GM23248 (cell line): ENCODE measurements around the gene ZFAND2B. TPM values are rescaled to one million over a fixed set of nuclear protein-coding genes. Genes with fewer than 3 reads are reported as not detected.

ENCODE experiments used
- DNase-seq: peaks from one replicate; pipeline ENCODE4 v3.0.0-alpha.2; 2015
- H2AFZ ChIP-seq: fragments of 200-600 bp; sonication (generic); 2 replicates; pipeline ENCODE4 v1.6.1; 2016; ENCODE audit warnings: antibody characterized with exemption
- H3F3A ChIP-seq: fragments of 200-600 bp; sonication (generic); 2 replicates; pipeline ENCODE4 v1.6.1; 2016; ENCODE audit warnings: mild to moderate bottlenecking, antibody characterized with exemption, mixed run types; ENCODE audit not compliant: insufficient read depth
- H3K27ac ChIP-seq: fragments of 200-600 bp; sonication (generic); 2 replicates; pipeline ENCODE4 v1.5.1; 2016; ENCODE audit warnings: mild to moderate bottlenecking
- H3K27me3 ChIP-seq: fragments of 200-600 bp; sonication (generic); replicated peaks from 2 replicates; pipeline ENCODE4 v1.6.1; 2016; ENCODE audit warnings: mild to moderate bottlenecking; ENCODE audit not compliant: insufficient read depth
- H3K36me3 ChIP-seq: fragments of 200-600 bp; sonication (generic); 2 replicates; pipeline ENCODE4 v1.6.1; 2016; ENCODE audit warnings: low read depth, mild to moderate bottlenecking
- H3K4me1 ChIP-seq: fragments of 200-600 bp; sonication (generic); 2 replicates; pipeline ENCODE4 v1.6.1; 2016; ENCODE audit warnings: mild to moderate bottlenecking; ENCODE audit not compliant: insufficient read depth
- H3K4me2 ChIP-seq: fragments of 200-600 bp; sonication (generic); one replicate; pipeline ENCODE4 v1.6.1; 2016; ENCODE audit warnings: mild to moderate bottlenecking; ENCODE audit not compliant: unreplicated experiment
- H3K4me3 ChIP-seq: fragments of 200-600 bp; sonication (generic); 2 replicates; pipeline ENCODE4 v1.5.1; 2016; ENCODE audit warnings: mild to moderate bottlenecking
- H3K79me2 ChIP-seq: fragments of 200-600 bp; sonication (generic); 2 replicates; pipeline ENCODE4 v1.6.1; 2016; ENCODE audit warnings: mild to moderate bottlenecking; ENCODE audit not compliant: insufficient read depth
- H3K9ac ChIP-seq: fragments of 200-600 bp; sonication (generic); 2 replicates; pipeline ENCODE4 v1.6.1; 2016; ENCODE audit warnings: mild to moderate bottlenecking
- H3K9me2 ChIP-seq: fragments of 200-600 bp; sonication (generic); 2 replicates; pipeline ENCODE4 v1.6.1; 2016; ENCODE audit warnings: mixed run types, mild to moderate bottlenecking, moderate library complexity; ENCODE audit not compliant: insufficient read depth
- H3K9me3 ChIP-seq: fragments of 200-600 bp; sonication (generic); one replicate; pipeline ENCODE4 v1.6.1; 2017; ENCODE audit warnings: low read depth
- H4K20me1 ChIP-seq: fragments of 200-600 bp; sonication (generic); 2 replicates; pipeline ENCODE4 v1.6.0; 2016; ENCODE audit not compliant: insufficient read depth
- EZH2 ChIP-seq: fragments of 200-600 bp; sonication (generic); IDR thresholded peaks from 2 replicates; pipeline ENCODE4 v1.6.1; 2018; ENCODE audit warnings: antibody characterized with exemption, mild to moderate bottlenecking; ENCODE audit not compliant: insufficient read depth, poor library complexity, severe bottlenecking
- EZH2phosphoT487 ChIP-seq: fragments of 200-600 bp; sonication (generic); IDR thresholded peaks from 2 replicates; pipeline ENCODE4 v1.6.1; 2018; ENCODE audit warnings: antibody characterized with exemption, moderate library complexity, mild to moderate bottlenecking, low read depth; ENCODE audit not compliant: insufficient read depth
- WGBS, 2 experiments: methylation state at CpG; one replicate each; pipeline ENCODE4 v1.1.6; 2015 to 2017; ENCODE audit warnings: low lambda C conversion rate in 2 of 2, low coverage in 1 of 2; ENCODE audit errors: missing lambda C conversion rate in 2 of 2; 5-methylcytosine and 5-hydroxymethylcytosine counted together
- in situ Hi-C: fragments of 300-500 bp; cut with MboI; formaldehyde crosslinking; loops from 2 replicates; pipeline ENCODE4 v1.15.0; 2020
- polyA plus RNA-seq: library from polyadenylated mRNA; unstranded; fragments of >200 nt; fragmentation: Nextera tagmentation; extraction: Ambion mirVana; gene quantifications from 2 replicates; pipeline ENCODE4 v1.2.1, GENCODE V29; 2016
- total RNA-seq: library from RNA; depleted of rRNA; stranded (reverse); fragments of >200 nt; shearing (Covaris generic); gene quantifications from 2 replicates; pipeline ENCODE4 v1.2.3, GENCODE V29; 2014

ZFAND2B gene
- total and polyA plus RNA-seq, 2 experiments from 2014 or later, result 38.9 to 39.3 TPM

DNA sequence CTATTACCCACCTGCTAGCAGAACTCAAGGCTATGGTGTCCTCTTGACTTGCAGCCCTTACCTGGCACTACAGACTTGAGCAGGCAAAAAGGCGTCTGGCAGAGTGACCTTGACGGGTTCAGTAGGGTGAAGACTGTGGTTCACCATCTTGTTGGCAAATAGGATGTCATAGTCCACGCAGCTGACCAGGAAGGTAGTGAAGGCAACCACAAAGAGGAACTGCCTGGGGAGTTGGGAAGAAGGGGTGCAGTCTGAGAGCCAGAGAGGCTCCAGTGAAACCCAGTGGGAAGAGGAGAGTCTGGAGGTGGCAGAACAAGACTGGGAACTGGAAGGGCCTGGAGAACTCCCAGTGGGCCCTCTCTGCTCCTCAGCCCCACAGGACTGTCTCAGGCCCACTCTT, 18.8 kb downstream of the ZFAND2B start:
- Histone ChIP-seq H3K36me3 (peaks cover 25% of the 10 kb centered on the region), H3K4me2 (no peak overlapping the region), H3K4me3 (no peak overlapping the region), H3K27ac (no peak overlapping the region), H3K79me2 (peaks cover 44% of the 10 kb centered on the region), H3K9ac (no peak overlapping the region), H2AFZ (no peak overlapping the region), H3K9me3 (no peaks in the 10 kb centered on the region), H3K9me2 (no peaks in the 10 kb centered on the region), H3K27me3 (no peaks in the 10 kb centered on the region), H4K20me1 (no peaks in the 10 kb centered on the region), H3K4me1 (peaks cover 12% of the 10 kb centered on the region), H3F3A (peaks cover 10% of the 10 kb centered on the region; the same call in 1 of the 2 replicates)
- WGBS, 2 experiments, result 94 to 96% methylated on average over 3 of the region's 3 CpGs
- TF ChIP-seq EZH2 (no peak), EZH2phosphoT487 (no peak)
- in situ Hi-C loops, result no loop called here
- DNase-seq, result no peak

DNA sequence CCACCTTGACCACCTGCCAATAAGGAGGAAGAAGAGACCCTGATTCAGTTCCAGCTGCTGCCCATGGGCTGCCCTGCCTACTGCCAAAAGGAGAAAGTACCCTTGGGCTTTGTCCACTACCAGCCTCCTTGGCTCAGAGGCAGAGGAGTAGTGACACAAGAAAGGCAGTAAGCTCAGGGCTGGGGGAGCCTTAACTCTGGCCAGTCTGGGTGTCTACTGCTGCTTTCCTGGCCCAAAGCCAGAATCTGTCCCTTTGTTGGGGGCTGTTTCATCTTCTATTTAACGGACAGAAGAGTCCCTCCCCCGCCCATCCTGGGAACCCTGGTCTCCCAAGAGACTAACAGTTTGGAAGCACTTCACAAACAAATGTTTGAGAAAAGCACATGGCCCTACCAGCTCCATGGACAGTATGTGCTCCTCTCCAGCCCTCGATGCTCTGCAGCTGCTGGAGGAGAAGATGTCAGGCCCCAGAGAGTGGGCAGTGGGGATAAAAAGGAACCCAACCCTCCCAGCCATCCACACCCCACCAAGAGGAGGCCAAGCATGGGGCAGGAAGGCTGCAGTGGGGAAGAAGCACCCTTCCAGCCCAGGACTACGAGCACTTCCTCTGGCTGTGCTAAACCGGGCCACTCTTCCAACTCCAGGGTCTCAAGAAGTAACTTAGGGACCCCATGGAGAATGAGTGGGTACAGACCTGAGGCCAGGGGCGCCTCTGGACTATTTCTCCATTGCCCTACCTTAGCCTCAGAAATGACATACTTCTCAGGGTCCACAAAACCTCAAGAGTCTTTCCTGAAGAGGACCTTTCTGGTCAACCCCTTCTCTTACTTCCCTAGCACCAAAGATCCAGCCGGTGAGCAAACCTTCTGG, 21.7 kb downstream of the ZFAND2B start:
- WGBS, 2 experiments, result 19 to 22% methylated on average over 7 of the region's 7 CpGs
- peaks cover 31% of the 10 kb centered on the region for H3K36me3 ChIP-seq
- H3K9ac ChIP-seq, result peak overlapping the region; percentile 94

DNA sequence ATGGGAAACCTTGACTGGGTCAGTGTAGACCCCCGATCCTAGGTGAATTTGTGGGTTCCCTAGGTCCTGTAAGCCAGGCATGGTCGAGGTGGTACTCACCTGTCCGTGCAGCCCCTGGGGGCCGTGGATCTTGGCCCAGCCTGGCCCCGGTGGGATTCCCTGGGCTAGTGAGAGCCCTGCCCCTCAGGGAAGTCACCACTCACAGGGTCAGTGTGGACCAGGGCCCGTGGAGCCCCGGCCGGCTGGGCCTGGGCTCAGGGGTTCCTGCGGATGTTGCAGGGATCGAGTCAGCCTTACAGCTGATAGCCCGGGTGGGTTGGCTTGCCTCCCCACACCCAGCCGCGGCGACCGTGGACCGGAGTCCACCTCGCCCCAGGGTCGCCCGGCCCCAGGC, 22.3 kb downstream of the ZFAND2B start:
- Histone ChIP-seq H3K79me2 (peaks cover 77% of the 10 kb centered on the region), H3K27me3 (no peaks in the 10 kb centered on the region), H3K9ac (peak overlapping the region; percentile 94), H3K27ac (peak overlapping the region; percentile 88), H3K9me3 (no peaks in the 10 kb centered on the region), H4K20me1 (no peaks in the 10 kb centered on the region), H3K4me2 (peak overlapping the region; percentile 99), H2AFZ (peak overlapping the region; percentile 79), H3K4me1 (peaks cover 22% of the 10 kb centered on the region), H3F3A (peaks cover 11% of the 10 kb centered on the region; the same call in 1 of the 2 replicates), H3K36me3 (peaks cover 31% of the 10 kb centered on the region), H3K4me3 (peak overlapping the region; percentile 93), H3K9me2 (no peaks in the 10 kb centered on the region)
- in situ Hi-C loops, result no loop called here
- DNase-seq, result peak; percentile 23
- WGBS, 2 experiments, result 1% methylated on average over 13 to 19 of the region's 19 CpGs
- no peak for TF ChIP-seq EZH2
- TF ChIP-seq EZH2phosphoT487, result no peak

More for the DNA sequence above, 21.7 kb downstream of the ZFAND2B start:
- in situ Hi-C loops, result no loop called here
- peak overlapping the region; percentile 79 for H2AFZ ChIP-seq
- no peaks in the 10 kb centered on the region for H3K9me3 ChIP-seq
- H3K4me3 ChIP-seq, result peak overlapping the region; percentile 93
- peak overlapping the region; percentile 99 for H3K4me2 ChIP-seq
- peaks cover 71% of the 10 kb centered on the region for H3K79me2 ChIP-seq
- H4K20me1 ChIP-seq, result no peaks in the 10 kb centered on the region
- H3F3A ChIP-seq, result peaks cover 11% of the 10 kb centered on the region; the same call in 1 of the 2 replicates
- H3K27ac ChIP-seq, result peak overlapping the region; percentile 88
- H3K4me1 ChIP-seq, result peaks cover 22% of the 10 kb centered on the region
- H3K9me2 ChIP-seq, result no peaks in the 10 kb centered on the region
- DNase-seq, result peak; percentile 31
- H3K27me3 ChIP-seq, result no peaks in the 10 kb centered on the region
- no peak for TF ChIP-seq EZH2phosphoT487
- no peak for TF ChIP-seq EZH2

DNA sequence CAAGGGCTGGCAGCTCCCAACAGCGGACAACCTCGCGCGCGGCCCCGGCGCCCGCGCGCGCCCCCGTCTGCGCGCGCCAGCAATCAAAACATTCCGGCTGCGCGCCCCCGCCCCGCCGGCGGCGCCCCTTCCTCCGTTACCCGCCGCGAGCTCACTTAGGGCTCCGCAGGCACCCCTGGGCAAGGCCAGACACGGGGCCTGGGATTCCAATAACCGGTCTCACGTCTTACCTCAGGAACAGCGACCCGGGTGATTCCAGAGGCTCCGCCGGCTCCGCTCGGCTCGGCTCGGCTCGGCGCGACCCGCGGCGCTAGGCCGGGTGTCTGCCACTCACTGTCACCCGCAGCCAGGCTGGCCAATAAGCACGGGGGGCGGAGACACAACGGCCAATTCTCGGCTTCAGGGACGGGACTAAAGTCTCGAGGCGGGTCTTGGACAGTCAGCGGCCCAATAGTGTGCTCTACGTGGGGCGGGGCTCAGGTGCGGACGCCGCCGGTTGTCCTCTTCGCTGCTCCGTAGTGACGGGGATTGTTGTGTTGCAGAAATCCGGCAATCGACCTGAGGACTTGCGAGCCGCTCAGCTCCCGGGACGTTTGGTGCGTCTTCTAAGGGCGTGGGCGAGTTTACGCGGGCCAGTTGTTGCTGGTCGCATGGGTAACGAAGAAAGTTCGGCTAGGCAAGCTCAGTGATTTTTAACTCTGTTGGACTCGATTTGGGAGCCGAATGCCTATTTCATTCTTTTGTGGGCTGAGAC, 22.9 kb downstream of the ZFAND2B start, which contains the start of the genes ANKZF1 and ATG9A:
Gene ANKZF1 (plus strand): TSS at position 502 of the 754 bp plus-strand sequence. CDS start 452 bp downstream, outside the sequence.
Gene ATG9A (minus strand): TSS at position 332 of the 754 bp plus-strand sequence. CDS start 1,612 bp downstream, outside the sequence.
- Histone ChIP-seq H3K9me2 (no peaks in the 10 kb centered on the region), H3K4me1 (peaks cover 22% of the 10 kb centered on the region), H3K27ac (peak within 1 kb of the TSS; percentile 88), H3K9ac (peak within 1 kb of the TSS; percentile 94), H3K36me3 (peaks cover 31% of the 10 kb centered on the region), H3K79me2 (peaks cover 78% of the 10 kb centered on the region), H3K4me3 (peak within 1 kb of the TSS; percentile 93), H2AFZ (peak within 1 kb of the TSS; percentile 79), H3F3A (peaks cover 11% of the 10 kb centered on the region; the same call in 1 of the 2 replicates), H4K20me1 (no peaks in the 10 kb centered on the region), H3K4me2 (peak within 1 kb of the TSS; percentile 99), H3K27me3 (no peaks in the 10 kb centered on the region), H3K9me3 (no peaks in the 10 kb centered on the region)
- peak; percentile 100 for DNase-seq
- in situ Hi-C loops, result no loop called here
- 1% methylated on average over 69 to 77 of the region's 80 CpGs for WGBS, 2 experiments
- TF ChIP-seq EZH2 (no peak), EZH2phosphoT487 (no peak)
